Thoracic aorta (tissue), 2 donors: Measurements from ENCODE around the gene RIMBP2. TPM values are rescaled to one million over a fixed set of nuclear protein-coding genes. Genes with fewer than 3 reads are reported as not detected.

Experiments
- ATAC-seq: fragments of 150-250 bp; one replicate; pipeline ENCODE4 v1.8.0; 2017; ENCODE audit warnings: low read depth; ENCODE audit not compliant: insufficient number of reproducible peaks, low FRiP score
- DNase-seq: peaks from one replicate; pipeline ENCODE4 v3.0.0-alpha.2; 2020; ENCODE audit warnings: low spot score
- H3K27ac ChIP-seq, 2 donors: fragments of 200-600 bp; sonication (generic); 1 replicate in 1 of 2; 2 replicates in 1 of 2; pipeline ENCODE4 v1.5.1; 2016; ENCODE audit warnings: mild to moderate bottlenecking in 2 of 2, moderate library complexity in 2 of 2
- H3K27me3 ChIP-seq: fragments of 200-600 bp; sonication (generic); replicated peaks from 2 replicates; pipeline ENCODE4 v1.6.0; 2016; ENCODE audit warnings: mild to moderate bottlenecking; ENCODE audit not compliant: insufficient read depth
- H3K36me3 ChIP-seq: fragments of 200-600 bp; sonication (generic); one replicate; pipeline ENCODE4 v1.5.1; 2016
- H3K4me1 ChIP-seq, 2 donors: fragments of 200-600 bp; sonication (generic); 1 replicate in 1 of 2; 2 replicates in 1 of 2; pipeline versions ENCODE4 v1.5.1 to v1.6.0; 2016; ENCODE audit warnings: low read depth in 2 of 2, mild to moderate bottlenecking in 1 of 2; ENCODE audit not compliant: control insufficient read depth in 1 of 2
- H3K4me3 ChIP-seq: fragments of 200-600 bp; sonication (generic); 2 replicates; pipeline ENCODE4 v1.5.1; 2016; ENCODE audit warnings: mild to moderate bottlenecking
- H3K9me3 ChIP-seq: fragments of 200-600 bp; sonication (generic); 2 replicates; pipeline ENCODE4 v1.5.1; 2016
- CTCF ChIP-seq: fragments of 200-600 bp; sonication (generic); IDR thresholded peaks from one replicate; pipeline ENCODE4 v1.5.1; 2019; ENCODE audit warnings: antibody characterized with exemption
- total RNA-seq, 2 donors: library from RNA; depleted of rRNA; stranded (reverse); fragments of >200 nt; gene quantifications; one replicate each; pipeline versions ENCODE4 v1.1.0 to v1.2.3, GENCODE V29; 2016

RIMBP2 gene
- total RNA-seq, 2 donors from 2014 or later: 0.54 to 0.92 TPM

DNA sequence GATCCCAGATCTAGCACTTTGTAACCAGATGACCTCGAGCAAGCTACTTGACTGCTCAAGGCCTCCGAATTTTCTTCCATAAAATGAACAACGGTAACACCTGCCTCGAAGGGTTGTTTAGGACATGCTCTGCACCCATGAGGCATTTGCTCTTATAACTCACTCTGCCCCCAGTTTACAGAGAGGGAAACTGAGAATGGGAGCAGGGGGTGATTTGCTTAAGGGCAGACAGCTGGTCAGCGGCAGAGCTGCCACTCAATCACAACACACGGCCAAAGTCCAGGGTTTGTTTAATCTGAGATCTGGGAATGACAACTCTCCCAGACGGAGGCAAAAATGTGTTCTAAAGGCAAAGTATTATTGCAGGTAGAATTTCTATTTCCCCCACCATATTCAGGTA, 156.3 kb downstream of the RIMBP2 start:
- TF ChIP-seq CTCF: no peak
- Histone ChIP-seq H3K27me3 (no peaks in the 10 kb centered on the region), H3K36me3 (no peaks in the 10 kb centered on the region), H3K4me3 (no peak overlapping the region), H3K9me3 (no peaks in the 10 kb centered on the region), H3K4me1 (no peaks in the 10 kb centered on the region), H3K27ac (no peak overlapping the region)
- ATAC-seq (no peak), DNase-seq (no peak)

- ATAC-seq (no peak), DNase-seq (no peak)
- Histone ChIP-seq H3K9me3 (no peaks in the 10 kb centered on the region), H3K27me3 (no peaks in the 10 kb centered on the region), H3K36me3 (no peaks in the 10 kb centered on the region), H3K4me3 (no peak overlapping the region), H3K4me1 (no peaks in the 10 kb centered on the region), H3K27ac (no peak overlapping the region)
- TF ChIP-seq CTCF: no peak
These were observed 158.0 kb downstream of the RIMBP2 start for GRCh38 chr12:130557886-130558765.

GRCh38 chr12:130557201-130557600, 158.9 kb downstream of the RIMBP2 start:
- no peaks in the 10 kb centered on the region for H3K27me3 ChIP-seq
- H3K27ac ChIP-seq: no peak overlapping the region
- DNase-seq: no peak
- H3K4me1 ChIP-seq: no peaks in the 10 kb centered on the region
- no peak for TF ChIP-seq CTCF
- no peak for ATAC-seq
- H3K4me3 ChIP-seq: no peak overlapping the region
- no peaks in the 10 kb centered on the region for H3K9me3 ChIP-seq
- H3K36me3 ChIP-seq: no peaks in the 10 kb centered on the region

DNA sequence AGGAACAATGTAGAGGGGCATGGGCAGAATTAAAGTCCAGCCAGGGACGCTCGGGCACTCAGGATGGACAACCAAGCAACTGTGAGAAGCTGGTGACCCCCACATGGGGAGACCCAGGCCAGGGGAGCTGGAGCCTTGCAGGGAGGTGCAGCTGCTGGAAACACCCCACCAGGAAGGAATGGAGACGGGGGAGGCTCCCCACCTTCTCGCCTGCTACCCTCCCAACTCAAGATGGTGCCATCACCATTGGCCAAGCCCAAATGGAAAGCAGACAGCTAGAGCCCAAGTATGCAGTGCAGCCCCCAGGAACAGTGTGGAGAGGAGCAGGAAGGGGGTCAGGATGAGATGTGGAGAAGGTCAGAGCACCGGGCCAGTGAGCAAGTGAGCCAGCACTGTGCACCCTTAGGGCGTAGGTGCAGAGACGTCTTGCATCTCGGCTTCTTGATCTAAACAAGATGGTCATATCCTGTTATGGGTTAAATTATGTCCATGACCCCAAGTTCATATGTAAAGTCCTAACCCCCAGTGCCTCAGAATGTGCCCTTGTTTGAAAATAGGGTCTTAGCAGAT, 159.5 kb downstream of the RIMBP2 start:
- no peaks in the 10 kb centered on the region for H3K4me1 ChIP-seq
- H3K4me3 ChIP-seq: no peak overlapping the region
- no peak for ATAC-seq
- no peak for TF ChIP-seq CTCF
- no peaks in the 10 kb centered on the region for H3K36me3 ChIP-seq
- no peaks in the 10 kb centered on the region for H3K9me3 ChIP-seq
- DNase-seq: no peak
- no peak overlapping the region for H3K27ac ChIP-seq
- no peaks in the 10 kb centered on the region for H3K27me3 ChIP-seq

- H3K36me3 ChIP-seq: no peaks in the 10 kb centered on the region
- H3K27ac ChIP-seq: no peak overlapping the region
- no peaks in the 10 kb centered on the region for H3K9me3 ChIP-seq
- no peaks in the 10 kb centered on the region for H3K4me1 ChIP-seq
- no peaks in the 10 kb centered on the region for H3K27me3 ChIP-seq
- no peak for DNase-seq
- TF ChIP-seq CTCF: no peak
- ATAC-seq: no peak
- no peak overlapping the region for H3K4me3 ChIP-seq
These were observed 160.2 kb downstream of the RIMBP2 start for GRCh38 chr12:130555628-130556485.
